ENCODE measurements around the gene CD101.

The CD101 gene

DNA sequence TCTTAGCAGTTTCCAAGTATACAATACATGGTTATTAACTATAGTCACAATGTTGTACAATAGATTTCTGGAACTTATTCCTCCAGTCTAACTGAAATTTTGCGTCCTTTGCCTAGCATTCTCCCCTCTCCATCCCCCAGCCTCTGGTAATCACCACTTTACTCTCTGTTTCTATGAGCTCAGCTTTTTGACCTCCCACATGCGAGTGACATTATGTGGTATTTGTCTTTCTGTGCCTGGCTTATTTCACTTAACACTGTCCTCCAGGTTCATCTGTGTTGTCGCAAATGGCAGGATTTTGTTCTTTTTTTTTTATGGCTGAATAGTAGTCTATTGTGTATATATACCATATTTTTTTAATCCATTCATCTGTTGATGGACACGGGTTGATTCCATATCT is 43.9 kb upstream of the CD101 start:
- no peak overlapping the region for H3K27ac ChIP-seq
- H3K9me3 ChIP-seq (ENCODE audit: control insufficient read depth, low read length): no peaks in the 10 kb centered on the region
- no peaks in the 10 kb centered on the region for H3K79me2 ChIP-seq
- H3K36me3 ChIP-seq (ENCODE audit: control insufficient read depth, insufficient read depth, low read length): no peaks in the 10 kb centered on the region
- no peaks in the 10 kb centered on the region for H3K27me3 ChIP-seq (ENCODE audit: control insufficient read depth, insufficient read depth, low read length)
- no peak overlapping the region for H3K9ac ChIP-seq
- H2AFZ ChIP-seq: no peak overlapping the region
- H3K4me3 ChIP-seq (ENCODE audit: low read depth, low read length): no peak overlapping the region
- TF ChIP-seq CTCF (IDR thresholded peaks at IDR 0.05): no peak
- H3K4me1 ChIP-seq: no peaks in the 10 kb centered on the region
- no peak overlapping the region for H3K4me2 ChIP-seq (ENCODE audit: low read length)

- Histone ChIP-seq H3K27ac (no peak overlapping the region), H3K27me3 (ENCODE audit: control insufficient read depth, insufficient read depth, low read length) (no peaks in the 10 kb centered on the region), H3K36me3 (ENCODE audit: control insufficient read depth, insufficient read depth, low read length) (no peaks in the 10 kb centered on the region), H3K4me3 (ENCODE audit: low read depth, low read length) (no peak overlapping the region), H3K4me1 (no peaks in the 10 kb centered on the region), H3K79me2 (no peaks in the 10 kb centered on the region), H3K9ac (no peak overlapping the region), H3K9me3 (ENCODE audit: control insufficient read depth, low read length) (no peaks in the 10 kb centered on the region), H2AFZ (no peak overlapping the region), H3K4me2 (ENCODE audit: low read length) (no peak overlapping the region)
- TF ChIP-seq CTCF (IDR thresholded peaks at IDR 0.05): no peak
These were observed 43.5 kb upstream of the CD101 start for GRCh38 chr1:116958110-116958509.

DNA sequence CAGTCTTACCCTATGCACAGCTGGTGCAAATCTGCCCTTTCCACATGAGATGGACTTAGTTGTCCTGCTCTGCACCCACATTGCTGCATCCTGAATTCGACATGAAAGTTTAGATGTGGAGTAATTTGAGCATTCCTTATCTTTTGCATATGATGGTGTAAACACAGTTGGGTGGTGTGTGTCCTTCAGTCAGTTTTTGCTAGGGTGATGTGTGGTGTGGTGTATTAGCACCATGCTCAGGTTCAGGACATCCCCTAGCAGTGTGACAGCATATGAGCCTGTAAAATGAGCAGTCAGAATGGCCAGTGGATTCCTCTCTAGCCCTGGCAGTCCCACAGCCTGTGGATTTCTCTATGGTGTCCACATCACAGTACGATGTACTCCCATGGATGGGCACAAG is 42.6 kb upstream of the CD101 start:
- no peaks in the 10 kb centered on the region for H3K79me2 ChIP-seq
- H3K36me3 ChIP-seq (ENCODE audit: control insufficient read depth, insufficient read depth, low read length): no peaks in the 10 kb centered on the region
- no peak overlapping the region for H3K4me3 ChIP-seq (ENCODE audit: low read depth, low read length)
- H3K9ac ChIP-seq: no peak overlapping the region
- no peak overlapping the region for H3K4me2 ChIP-seq (ENCODE audit: low read length)
- H3K4me1 ChIP-seq: no peaks in the 10 kb centered on the region
- no peaks in the 10 kb centered on the region for H3K27me3 ChIP-seq (ENCODE audit: control insufficient read depth, insufficient read depth, low read length)
- H3K9me3 ChIP-seq (ENCODE audit: control insufficient read depth, low read length): no peaks in the 10 kb centered on the region
- no peak for TF ChIP-seq CTCF (IDR thresholded peaks at IDR 0.05)
- no peak overlapping the region for H3K27ac ChIP-seq
- no peak overlapping the region for H2AFZ ChIP-seq

GRCh38 chr1:116961606-116962005 is 40.0 kb upstream of the CD101 start:
- Histone ChIP-seq H3K36me3 (ENCODE audit: control insufficient read depth, insufficient read depth, low read length) (no peaks in the 10 kb centered on the region), H3K9me3 (ENCODE audit: control insufficient read depth, low read length) (no peaks in the 10 kb centered on the region), H3K4me1 (no peaks in the 10 kb centered on the region)

More at GRCh38 chr1:116961606-116962005, 40.0 kb upstream of the CD101 start:
- Histone ChIP-seq H2AFZ (no peak overlapping the region), H3K4me2 (ENCODE audit: low read length) (no peak overlapping the region), H3K27ac (no peak overlapping the region), H3K79me2 (no peaks in the 10 kb centered on the region), H3K27me3 (ENCODE audit: control insufficient read depth, insufficient read depth, low read length) (no peaks in the 10 kb centered on the region), H3K9ac (no peak overlapping the region), H3K4me3 (ENCODE audit: low read depth, low read length) (no peak overlapping the region)
- no peak for TF ChIP-seq CTCF (IDR thresholded peaks at IDR 0.05)
